CD14-positive monocyte (primary cell): ENCODE results near the gene JAKMIP2. TPM values are rescaled to one million over a fixed set of nuclear protein-coding genes. Genes with fewer than 3 reads are reported as not detected.

Experiments
- DNase-seq, 3 donors: peaks; one replicate each; pipeline ENCODE4 v3.0.0-alpha.2; 2011 to 2022
- H2AFZ ChIP-seq: 2 replicates; pipeline ENCODE4 v1.6.0; 2012; ENCODE audit warnings: mild to moderate bottlenecking, low read depth, low read length, inconsistent platforms; ENCODE audit not compliant: insufficient read depth, poor library complexity, severe bottlenecking
- H3K27ac ChIP-seq, 2 donors: 1 replicate in 1 of 2; 2 replicates in 1 of 2; pipeline ENCODE4 v1.5.1; 2012 to 2013; ENCODE audit warnings: low read length in 2 of 2, control low read depth in 1 of 2, inconsistent platforms in 1 of 2, low read depth in 1 of 2, mild to moderate bottlenecking in 1 of 2
- H3K27me3 ChIP-seq, 2 donors: one replicate each; pipeline versions ENCODE4 v1.6.0 to v1.6.1; 2011 to 2013; ENCODE audit warnings: low read length in 2 of 2; ENCODE audit not compliant: control insufficient read depth in 2 of 2, insufficient read depth in 2 of 2
- H3K36me3 ChIP-seq, 2 donors: replicated peaks in 1 of 2; 1 replicate in 1 of 2; 2 replicates in 1 of 2; pipeline versions ENCODE4 v1.5.1 to v1.6.1; 2012 to 2013; ENCODE audit warnings: low read length in 2 of 2, control low read depth in 1 of 2, inconsistent platforms in 1 of 2, mild to moderate bottlenecking in 1 of 2; ENCODE audit not compliant: insufficient read depth in 2 of 2, control insufficient read depth in 1 of 2
- H3K4me1 ChIP-seq, 2 donors: 1 replicate in 1 of 2; 2 replicates in 1 of 2; pipeline versions ENCODE4 v1.5.1 to v1.6.1; 2012 to 2013; ENCODE audit warnings: low read length in 2 of 2, control low read depth in 1 of 2, inconsistent platforms in 1 of 2, mild to moderate bottlenecking in 1 of 2, moderate library complexity in 1 of 2; ENCODE audit not compliant: insufficient read depth in 2 of 2, control insufficient read depth in 1 of 2
- H3K4me2 ChIP-seq: replicated peaks from 2 replicates; pipeline ENCODE3; 2012; ENCODE audit warnings: low read length, moderate library complexity, mild to moderate bottlenecking; ENCODE audit not compliant: poor library complexity, severe bottlenecking; ENCODE audit errors: extremely low read depth
- H3K4me3 ChIP-seq, 3 experiments: fragments of 200-600 bp in 1 of 3; sonication (generic) in 1 of 3; replicated peaks in 1 of 3; 1 replicate in 2 of 3; 2 replicates in 1 of 3; pipeline ENCODE4 v1.5.1; 2011 to 2013; ENCODE audit warnings: low read length in 3 of 3, mild to moderate bottlenecking in 3 of 3, control low read depth in 2 of 3, low read depth in 2 of 3, inconsistent platforms in 1 of 3, moderate library complexity in 1 of 3
- H3K79me2 ChIP-seq: 2 replicates; pipeline ENCODE4 v1.6.0; 2012; ENCODE audit warnings: mild to moderate bottlenecking, control low read depth, inconsistent platforms, low read length, moderate library complexity; ENCODE audit not compliant: insufficient read depth
- H3K9ac ChIP-seq: 2 replicates; pipeline ENCODE4 v1.6.0; 2017; ENCODE audit warnings: low read length, mild to moderate bottlenecking; ENCODE audit not compliant: insufficient read depth, poor library complexity, severe bottlenecking
- H3K9me3 ChIP-seq, 2 donors: replicated peaks in 1 of 2; 1 replicate in 1 of 2; 2 replicates in 1 of 2; pipeline versions ENCODE4 v1.5.1 to v1.6.1; 2012 to 2013; ENCODE audit warnings: low read length in 2 of 2, control low read depth in 1 of 2; ENCODE audit not compliant: control insufficient read depth in 1 of 2, insufficient read depth in 1 of 2
- H4K20me1 ChIP-seq: 2 replicates; pipeline ENCODE4 v1.6.0; 2012; ENCODE audit warnings: mild to moderate bottlenecking, low read length, control low read depth, moderate library complexity; ENCODE audit not compliant: insufficient read depth
- H3K27ac Mint-ChIP-seq, 7 donors: one replicate each; pipeline ENCODE4 v1.8.0; 2020; ENCODE audit warnings: mild to moderate bottlenecking in 7 of 7, mixed read lengths in 7 of 7, moderate library complexity in 6 of 7, inconsistent platforms in 2 of 7
- H3K27me3 Mint-ChIP-seq, 3 donors: one replicate each; pipeline ENCODE4 v1.8.0; 2021 to 2022; ENCODE audit warnings: low read depth in 3 of 3, mild to moderate bottlenecking in 3 of 3, mixed read lengths in 3 of 3, moderate library complexity in 3 of 3, inconsistent platforms in 1 of 3
- H3K36me3 Mint-ChIP-seq, 2 donors: one replicate each; pipeline ENCODE4 v1.8.0; 2020; ENCODE audit warnings: mixed read lengths in 2 of 2, inconsistent platforms in 1 of 2, mild to moderate bottlenecking in 1 of 2
- H3K4me1 Mint-ChIP-seq: one replicate; pipeline ENCODE4 v1.8.0; 2020; ENCODE audit warnings: mild to moderate bottlenecking, mixed read lengths
- H3K4me3 Mint-ChIP-seq, 2 donors: one replicate each; pipeline ENCODE4 v1.8.0; 2020; ENCODE audit warnings: mild to moderate bottlenecking in 2 of 2, mixed read lengths in 2 of 2, moderate library complexity in 1 of 2
- H3K9me3 Mint-ChIP-seq, 7 donors: one replicate each; pipeline ENCODE4 v1.8.0; 2020 to 2022; ENCODE audit warnings: mixed read lengths in 7 of 7, mild to moderate bottlenecking in 6 of 7, moderate library complexity in 6 of 7, inconsistent platforms in 2 of 7
- whole genome bisulfite sequencing: methylation state at CpG from one replicate; pipeline ENCODE4 v1.1.5; 2013; ENCODE audit warnings: missing lambda C conversion rate; ENCODE audit not compliant: insufficient coverage; 5-methylcytosine and 5-hydroxymethylcytosine counted together
- intact Hi-C, 2 donors: fragments of 100-400 bp; cut with micrococcal nuclease; formaldehyde crosslinking; loops; one replicate each; pipeline versions ENCODE4 v1.15.0 to v1.15.1; 2023
- polyA plus RNA-seq, 3 donors: library from polyadenylated mRNA; depleted of rRNA in 1 of 3; unstranded in 2 of 3; stranded (reverse) in 1 of 3; fragments of 300-500 nt in 2 of 3; fragments of >200 nt in 1 of 3; fragmentation: Illumina TruSeq in 2 of 3; gene quantifications; 1 replicate in 2 of 3; 2 replicates in 1 of 3; pipeline ENCODE4 v1.2.3, GENCODE V29; 2012 to 2021
- TF ChIP-seq, protein P1 (sequence below): fragments of 200-600 bp; IDR thresholded peaks from one replicate; pipeline ENCODE4 v1.8.0; 2022; ENCODE audit warnings: antibody characterized with exemption, mild to moderate bottlenecking

The JAKMIP2 gene
- polyA plus RNA-seq, 3 donors, result 0.02 TPM; not detected in 2

DNA sequence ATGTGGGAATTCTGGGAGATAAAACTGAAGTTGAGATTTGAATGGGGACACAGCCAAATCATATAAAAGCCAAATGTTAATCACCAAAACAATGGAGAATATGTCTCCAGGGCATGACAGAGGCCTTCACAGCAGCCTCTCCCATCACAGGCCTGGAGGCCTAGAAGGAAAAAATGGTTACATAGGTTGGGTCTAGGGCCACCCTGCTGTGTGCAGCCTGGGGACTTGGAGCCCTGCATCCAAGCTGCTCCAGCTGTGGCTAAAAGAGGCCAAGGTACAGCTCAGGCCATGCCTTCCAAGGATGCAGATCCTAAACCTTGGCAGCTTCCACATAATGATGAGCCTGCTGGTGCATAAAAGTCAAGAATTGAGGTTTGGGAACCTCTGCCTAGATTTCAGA, 85.1 kb downstream of the JAKMIP2 start:
- Histone ChIP-seq H3K4me3 (no peak overlapping the region), H2AFZ (no peak overlapping the region), H3K4me2 (no peak overlapping the region), H3K27me3 (no peaks in the 10 kb centered on the region), H3K79me2 (no peaks in the 10 kb centered on the region), H3K9ac (no peak overlapping the region), H3K36me3 (no peaks in the 10 kb centered on the region), H3K9me3 (peaks cover 16 to 23% of the 10 kb centered on the region in 2 donors), H4K20me1 (no peaks in the 10 kb centered on the region), H3K27ac (no peak overlapping the region), H3K4me1 (no peaks in the 10 kb centered on the region)
- H3K27ac Mint-ChIP-seq, result no peak overlapping the region
- TF ChIP-seq, protein P1, sequence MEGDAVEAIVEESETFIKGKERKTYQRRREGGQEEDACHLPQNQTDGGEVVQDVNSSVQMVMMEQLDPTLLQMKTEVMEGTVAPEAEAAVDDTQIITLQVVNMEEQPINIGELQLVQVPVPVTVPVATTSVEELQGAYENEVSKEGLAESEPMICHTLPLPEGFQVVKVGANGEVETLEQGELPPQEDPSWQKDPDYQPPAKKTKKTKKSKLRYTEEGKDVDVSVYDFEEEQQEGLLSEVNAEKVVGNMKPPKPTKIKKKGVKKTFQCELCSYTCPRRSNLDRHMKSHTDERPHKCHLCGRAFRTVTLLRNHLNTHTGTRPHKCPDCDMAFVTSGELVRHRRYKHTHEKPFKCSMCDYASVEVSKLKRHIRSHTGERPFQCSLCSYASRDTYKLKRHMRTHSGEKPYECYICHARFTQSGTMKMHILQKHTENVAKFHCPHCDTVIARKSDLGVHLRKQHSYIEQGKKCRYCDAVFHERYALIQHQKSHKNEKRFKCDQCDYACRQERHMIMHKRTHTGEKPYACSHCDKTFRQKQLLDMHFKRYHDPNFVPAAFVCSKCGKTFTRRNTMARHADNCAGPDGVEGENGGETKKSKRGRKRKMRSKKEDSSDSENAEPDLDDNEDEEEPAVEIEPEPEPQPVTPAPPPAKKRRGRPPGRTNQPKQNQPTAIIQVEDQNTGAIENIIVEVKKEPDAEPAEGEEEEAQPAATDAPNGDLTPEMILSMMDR, result no peak
- H3K9me3 Mint-ChIP-seq, result peaks cover 23 to 39% (median 26%) of the 10 kb centered on the region in 7 donors
- H3K36me3 Mint-ChIP-seq, result no peaks in the 10 kb centered on the region
- peaks cover 0 to 2% (median 0%) of the 10 kb centered on the region in 3 donors for H3K27me3 Mint-ChIP-seq
- intact Hi-C loops, result no loop called here
- H3K4me1 Mint-ChIP-seq, result no peaks in the 10 kb centered on the region
- H3K4me3 Mint-ChIP-seq, result no peak overlapping the region
- DNase-seq, result no peak

DNA sequence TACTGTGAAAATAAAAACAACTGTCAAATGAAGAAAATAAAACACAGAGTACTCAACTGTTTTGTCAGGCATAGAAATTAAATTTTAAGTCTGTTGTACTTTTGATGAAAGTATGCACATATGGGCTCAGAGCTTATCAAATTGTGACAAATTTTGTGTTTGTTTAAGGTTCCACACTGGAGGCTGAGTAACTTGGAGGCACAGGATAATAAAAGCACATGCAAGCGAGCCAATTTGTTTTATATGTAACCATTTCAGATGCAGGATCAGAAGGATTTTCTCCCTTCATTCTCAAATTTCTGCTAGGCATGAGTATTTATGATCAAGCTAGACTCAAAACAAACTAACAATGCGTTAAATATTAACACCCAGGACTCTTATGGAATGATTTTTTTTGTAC, 87.8 kb downstream of the JAKMIP2 start:
- H3K27me3 ChIP-seq, result no peaks in the 10 kb centered on the region
- H3K4me3 ChIP-seq, result no peak overlapping the region
- TF ChIP-seq, protein P1, result no peak
- Mint-ChIP-seq H3K27ac (no peak overlapping the region), H3K36me3 (no peaks in the 10 kb centered on the region), H3K4me3 (no peak overlapping the region), H3K27me3 (peaks cover 0 to 2% (median 0%) of the 10 kb centered on the region in 3 donors), H3K9me3 (peaks cover 17 to 31% (median 23%) of the 10 kb centered on the region in 7 donors), H3K4me1 (no peaks in the 10 kb centered on the region)
- no CpG with 5 or more reads among the region's 2 CpGs for WGBS
- H3K9me3 ChIP-seq, result peaks cover 16 to 23% of the 10 kb centered on the region in 2 donors
- no peak overlapping the region for H2AFZ ChIP-seq
- no peaks in the 10 kb centered on the region for H3K36me3 ChIP-seq
- H3K4me2 ChIP-seq, result no peak overlapping the region
- no peak overlapping the region for H3K27ac ChIP-seq
- H3K4me1 ChIP-seq, result no peaks in the 10 kb centered on the region
- intact Hi-C loops, result no loop called here
- DNase-seq, result no peak
- H4K20me1 ChIP-seq, result no peaks in the 10 kb centered on the region
- H3K9ac ChIP-seq, result no peak overlapping the region
- no peaks in the 10 kb centered on the region for H3K79me2 ChIP-seq
